ENCODE results near the gene MMD.
"Not testable (repeated sequence)": the region's sequence is repeated elsewhere in the genome, so short reads cannot be mapped to it uniquely, and the experiment has no call there.

MMD gene

GRCh38 chr17:55395803-55396505, 25.7 kb downstream of the MMD start:
- Histone ChIP-seq H3K27ac (ENCODE audit: low read depth, low read length) (no peak overlapping the region), H3K4me1 (ENCODE audit: control insufficient read depth in 1 of 2, insufficient read depth in 2 of 2, low read length in 2 of 2) (peaks cover 6 to 16% of the 10 kb centered on the region in 2 donors), H3K9ac (ENCODE audit: low read depth in 1 of 2, low read length in 2 of 2) (no peak overlapping the region), H3K9me3 (ENCODE audit: control insufficient read depth in 1 of 2, low read length in 2 of 2) (no peaks in the 10 kb centered on the region), H3K27me3 (ENCODE audit: control insufficient read depth in 1 of 2, insufficient read depth in 2 of 2, low read length in 2 of 2) (no peaks in the 10 kb centered on the region), H3K4me3 (ENCODE audit: low read depth in 1 of 2, low read length in 2 of 2) (no peak overlapping the region), H3K36me3 (ENCODE audit: control insufficient read depth in 1 of 2, insufficient read depth in 2 of 2, low read length in 2 of 2) (peaks cover 0 to 31% of the 10 kb centered on the region in 2 donors)

- Histone ChIP-seq H3K36me3 (ENCODE audit: control insufficient read depth in 1 of 2, insufficient read depth in 2 of 2, low read length in 2 of 2) (peaks cover 0 to 22% of the 10 kb centered on the region in 2 donors), H3K9me3 (ENCODE audit: control insufficient read depth in 1 of 2, low read length in 2 of 2) (no peaks in the 10 kb centered on the region), H3K4me1 (ENCODE audit: control insufficient read depth in 1 of 2, insufficient read depth in 2 of 2, low read length in 2 of 2) (peaks cover 6 to 16% of the 10 kb centered on the region in 2 donors), H3K4me3 (ENCODE audit: low read depth in 1 of 2, low read length in 2 of 2) (no peak overlapping the region), H3K27me3 (ENCODE audit: control insufficient read depth in 1 of 2, insufficient read depth in 2 of 2, low read length in 2 of 2) (no peaks in the 10 kb centered on the region), H3K9ac (ENCODE audit: low read depth in 1 of 2, low read length in 2 of 2) (no peak overlapping the region), H3K27ac (ENCODE audit: low read depth, low read length) (no peak overlapping the region)
Observed at GRCh38 chr17:55394357-55395021, 27.1 kb downstream of the MMD start.

GRCh38 chr17:55391764-55392467, 29.7 kb downstream of the MMD start:
- H3K9me3 ChIP-seq (ENCODE audit: control insufficient read depth in 1 of 2, low read length in 2 of 2): no peaks in the 10 kb centered on the region
- H3K4me1 ChIP-seq (ENCODE audit: control insufficient read depth in 1 of 2, insufficient read depth in 2 of 2, low read length in 2 of 2): peaks cover 6 to 16% of the 10 kb centered on the region in 2 donors
- H3K9ac ChIP-seq (ENCODE audit: low read depth in 1 of 2, low read length in 2 of 2): no peak overlapping the region
- no peak overlapping the region for H3K4me3 ChIP-seq (ENCODE audit: low read depth in 1 of 2, low read length in 2 of 2)
- H3K27me3 ChIP-seq (ENCODE audit: control insufficient read depth in 1 of 2, insufficient read depth in 2 of 2, low read length in 2 of 2): no peaks in the 10 kb centered on the region
- H3K36me3 ChIP-seq (ENCODE audit: control insufficient read depth in 1 of 2, insufficient read depth in 2 of 2, low read length in 2 of 2): peaks cover 0 to 11% of the 10 kb centered on the region in 2 donors
- H3K27ac ChIP-seq (ENCODE audit: low read depth, low read length): no peak overlapping the region

- peaks cover 6 to 16% of the 10 kb centered on the region in 2 donors for H3K4me1 ChIP-seq (ENCODE audit: control insufficient read depth in 1 of 2, insufficient read depth in 2 of 2, low read length in 2 of 2)
- no peaks in the 10 kb centered on the region for H3K9me3 ChIP-seq (ENCODE audit: control insufficient read depth in 1 of 2, low read length in 2 of 2)
- H3K36me3 ChIP-seq (ENCODE audit: control insufficient read depth in 1 of 2, insufficient read depth in 2 of 2, low read length in 2 of 2): peaks cover 0 to 11% of the 10 kb centered on the region in 2 donors
- no peaks in the 10 kb centered on the region for H3K27me3 ChIP-seq (ENCODE audit: control insufficient read depth in 1 of 2, insufficient read depth in 2 of 2, low read length in 2 of 2)
- no peak overlapping the region for H3K9ac ChIP-seq (ENCODE audit: low read depth in 1 of 2, low read length in 2 of 2)
- H3K4me3 ChIP-seq (ENCODE audit: low read depth in 1 of 2, low read length in 2 of 2): no peak overlapping the region
- H3K27ac ChIP-seq (ENCODE audit: low read depth, low read length): no peak overlapping the region
Observed at GRCh38 chr17:55391244-55391757, 30.3 kb downstream of the MMD start.

GRCh38 chr17:55390364-55390977, 31.2 kb downstream of the MMD start:
- Histone ChIP-seq H3K27ac (ENCODE audit: low read depth, low read length) (no peak overlapping the region), H3K9ac (ENCODE audit: low read depth in 1 of 2, low read length in 2 of 2) (no peak overlapping the region), H3K4me3 (ENCODE audit: low read depth in 1 of 2, low read length in 2 of 2) (no peak overlapping the region)

GRCh38 chr17:55389715-55390114, 31.9 kb downstream of the MMD start:
- not testable (repeated sequence) for H3K4me1 ChIP-seq (ENCODE audit: control insufficient read depth in 1 of 2, insufficient read depth in 2 of 2, low read length in 2 of 2); H3K4me3 ChIP-seq (ENCODE audit: low read depth in 1 of 2, low read length in 2 of 2); H3K9me3 ChIP-seq (ENCODE audit: control insufficient read depth in 1 of 2, low read length in 2 of 2); H3K27me3 ChIP-seq (ENCODE audit: control insufficient read depth in 1 of 2, insufficient read depth in 2 of 2, low read length in 2 of 2); H3K36me3 ChIP-seq (ENCODE audit: control insufficient read depth in 1 of 2, insufficient read depth in 2 of 2, low read length in 2 of 2); H3K9ac ChIP-seq (ENCODE audit: low read depth in 1 of 2, low read length in 2 of 2); H3K27ac ChIP-seq (ENCODE audit: low read depth, low read length)

More at GRCh38 chr17:55390364-55390977, 31.2 kb downstream of the MMD start:
- Histone ChIP-seq H3K4me1 (ENCODE audit: control insufficient read depth in 1 of 2, insufficient read depth in 2 of 2, low read length in 2 of 2) (peaks cover 6 to 14% of the 10 kb centered on the region in 2 donors), H3K9me3 (ENCODE audit: control insufficient read depth in 1 of 2, low read length in 2 of 2) (no peaks in the 10 kb centered on the region), H3K27me3 (ENCODE audit: control insufficient read depth in 1 of 2, insufficient read depth in 2 of 2, low read length in 2 of 2) (no peaks in the 10 kb centered on the region), H3K36me3 (ENCODE audit: control insufficient read depth in 1 of 2, insufficient read depth in 2 of 2, low read length in 2 of 2) (peaks cover 0 to 9% of the 10 kb centered on the region in 2 donors)

- no peak overlapping the region for H3K27ac ChIP-seq (ENCODE audit: low read depth, low read length)
- H3K27me3 ChIP-seq (ENCODE audit: control insufficient read depth in 1 of 2, insufficient read depth in 2 of 2, low read length in 2 of 2): no peaks in the 10 kb centered on the region
- H3K36me3 ChIP-seq (ENCODE audit: control insufficient read depth in 1 of 2, insufficient read depth in 2 of 2, low read length in 2 of 2): peaks cover 0 to 9% of the 10 kb centered on the region in 2 donors
- no peak overlapping the region for H3K4me3 ChIP-seq (ENCODE audit: low read depth in 1 of 2, low read length in 2 of 2)
- H3K9ac ChIP-seq (ENCODE audit: low read depth in 1 of 2, low read length in 2 of 2): no peak overlapping the region
- H3K4me1 ChIP-seq (ENCODE audit: control insufficient read depth in 1 of 2, insufficient read depth in 2 of 2, low read length in 2 of 2): no peaks in the 10 kb centered on the region
- H3K9me3 ChIP-seq (ENCODE audit: control insufficient read depth in 1 of 2, low read length in 2 of 2): no peaks in the 10 kb centered on the region
Observed at GRCh38 chr17:55388842-55389241, 32.8 kb downstream of the MMD start.

- H3K9ac ChIP-seq (ENCODE audit: low read depth in 1 of 2, low read length in 2 of 2): no peak overlapping the region
- H3K27me3 ChIP-seq (ENCODE audit: control insufficient read depth in 1 of 2, insufficient read depth in 2 of 2, low read length in 2 of 2): no peaks in the 10 kb centered on the region
- no peaks in the 10 kb centered on the region for H3K4me1 ChIP-seq (ENCODE audit: control insufficient read depth in 1 of 2, insufficient read depth in 2 of 2, low read length in 2 of 2)
- no peaks in the 10 kb centered on the region for H3K9me3 ChIP-seq (ENCODE audit: control insufficient read depth in 1 of 2, low read length in 2 of 2)
- H3K27ac ChIP-seq (ENCODE audit: low read depth, low read length): no peak overlapping the region
- H3K4me3 ChIP-seq (ENCODE audit: low read depth in 1 of 2, low read length in 2 of 2): no peak overlapping the region
- H3K36me3 ChIP-seq (ENCODE audit: control insufficient read depth in 1 of 2, insufficient read depth in 2 of 2, low read length in 2 of 2): no peaks in the 10 kb centered on the region
Observed at GRCh38 chr17:55386796-55387332, 34.8 kb downstream of the MMD start.

- H3K36me3 ChIP-seq (ENCODE audit: control insufficient read depth in 1 of 2, insufficient read depth in 2 of 2, low read length in 2 of 2): no peaks in the 10 kb centered on the region
- H3K4me3 ChIP-seq (ENCODE audit: low read depth in 1 of 2, low read length in 2 of 2): no peak overlapping the region
- H3K9me3 ChIP-seq (ENCODE audit: control insufficient read depth in 1 of 2, low read length in 2 of 2): no peaks in the 10 kb centered on the region
- no peak overlapping the region for H3K27ac ChIP-seq (ENCODE audit: low read depth, low read length)
- no peaks in the 10 kb centered on the region for H3K4me1 ChIP-seq (ENCODE audit: control insufficient read depth in 1 of 2, insufficient read depth in 2 of 2, low read length in 2 of 2)
- no peak overlapping the region for H3K9ac ChIP-seq (ENCODE audit: low read depth in 1 of 2, low read length in 2 of 2)
- H3K27me3 ChIP-seq (ENCODE audit: control insufficient read depth in 1 of 2, insufficient read depth in 2 of 2, low read length in 2 of 2): no peaks in the 10 kb centered on the region
Observed at GRCh38 chr17:55384643-55385232, 36.9 kb downstream of the MMD start.

Data from duodenal mucosa (tissue), 2 donors.